Adrenal gland (tissue), 12 donors: ENCODE results near the gene HID1. TPM values are rescaled to one million over a fixed set of nuclear protein-coding genes. Genes with fewer than 3 reads are reported as not detected.
"Not testable (repeated sequence)": the region's sequence is repeated elsewhere in the genome, so short reads cannot be mapped to it uniquely, and the experiment has no call there.

Experiments used
- DNase-seq, 7 donors: peaks; one replicate each; pipeline ENCODE4 v3.0.0-alpha.2; 2019 to 2020
- H3K27ac ChIP-seq, 5 donors: fragments of 200-600 bp; sonication (generic) in 4 of 5; 1 replicate in 3 of 5; 2 replicates in 2 of 5; pipeline versions ENCODE4 v1.5.1 to v1.8.0; 2016 to 2020; ENCODE audit warnings: mild to moderate bottlenecking in 1 of 5
- H3K27me3 ChIP-seq: fragments of 200-600 bp; 2 replicates; pipeline ENCODE4 v1.8.0; 2021
- H3K36me3 ChIP-seq, 2 donors: fragments of 200-600 bp; replicated peaks in 1 of 2; 1 replicate in 1 of 2; 2 replicates in 1 of 2; pipeline versions ENCODE4 v1.5.1 to v1.8.0; 2018 to 2022
- H3K4me1 ChIP-seq, 2 donors: fragments of 200-600 bp; replicated peaks in 1 of 2; 1 replicate in 1 of 2; 2 replicates in 1 of 2; pipeline versions ENCODE4 v1.5.1 to v1.8.0; 2018 to 2021
- H3K4me3 ChIP-seq, 4 donors: fragments of 200-600 bp; sonication (generic) in 3 of 4; one replicate each; pipeline ENCODE4 v1.5.1; 2016 to 2018
- H3K9me3 ChIP-seq, 3 donors: fragments of 200-600 bp; sonication (generic) in 1 of 3; replicated peaks in 1 of 3; 1 replicate in 2 of 3; 2 replicates in 1 of 3; pipeline versions ENCODE4 v1.5.1 to v1.8.0; 2016 to 2021
- POLR2A ChIP-seq, 2 donors: fragments of 450-650 bp; IDR thresholded peaks; one replicate each; pipeline ENCODE4 v1.6.1; 2017; ENCODE audit warnings: antibody characterized with exemption in 2 of 2, mild to moderate bottlenecking in 2 of 2, moderate library complexity in 1 of 2
- WGBS, 4 donors: extraction: QIAGEN DNeasy Blood & Tissue Kit in 2 of 4; methylation state at CpG; one replicate each; pipeline versions ENCODE4 v1.1.5 to v1.1.7; 2013 to 2017; 5-methylcytosine and 5-hydroxymethylcytosine counted together
- intact Hi-C, 2 donors: fragments of 100-400 bp; cut with DNase I; formaldehyde crosslinking; loops; one replicate each; pipeline versions ENCODE4 v1.14.1 to v1.15.0; 2022 to 2023
- polyA plus RNA-seq, 3 donors: library from polyadenylated mRNA; stranded (reverse); fragments of 200-250 nt in 2 of 3; fragments of 350-450 nt in 1 of 3; fragmentation: Illumina TruSeq in 1 of 3; extraction: RNeasy Lipid Tissue Mini Kit (QIAGEN cat#74804) in 1 of 3; gene quantifications; one replicate each; pipeline ENCODE4 v1.2.3, GENCODE V29; 2013 to 2014
- total RNA-seq, 9 donors: library from RNA; depleted of rRNA in 4 of 9; stranded (reverse); fragments of >200 nt in 4 of 9; fragments of 120-200 nt in 1 of 9; fragmentation: NEBNext Ultra II Directional in 1 of 9; extraction: Animal tissue kit (Norgen Biotek cat#: 25700) in 1 of 9; gene quantifications; one replicate each; pipeline versions ENCODE4 v1.1.0 to v1.2.4, GENCODE V29; 2013 to 2023
- TF ChIP-seq, protein P1 (sequence below), 6 experiments: fragments of 450-650 bp in 4 of 6; fragments of 200-600 bp in 2 of 6; sonication (generic) in 1 of 6; IDR thresholded peaks; 1 replicate in 5 of 6; 2 replicates in 1 of 6; pipeline versions ENCODE4 v1.5.1 to v1.8.0; 2016 to 2021; ENCODE audit warnings: antibody characterized with exemption in 6 of 6, mild to moderate bottlenecking in 2 of 6, moderate library complexity in 1 of 6
- donor health status: healthy with polysubstance abuse.
- donor health status: Bipolar disorder and iron deficiency.
- donor health status: DM: yes; HTN: yes; CAD: no.
- donor health status: DM: no; HTN: no; CAD: no.
- donor health status: DM: no; HTN: no; CAD: no.
- donor health status: DM: yes; HTN: yes; CAD: no.

Gene HID1
- total and polyA plus RNA-seq, 12 donors, result 2.8 to 42.6 (median 8.3) TPM

DNA sequence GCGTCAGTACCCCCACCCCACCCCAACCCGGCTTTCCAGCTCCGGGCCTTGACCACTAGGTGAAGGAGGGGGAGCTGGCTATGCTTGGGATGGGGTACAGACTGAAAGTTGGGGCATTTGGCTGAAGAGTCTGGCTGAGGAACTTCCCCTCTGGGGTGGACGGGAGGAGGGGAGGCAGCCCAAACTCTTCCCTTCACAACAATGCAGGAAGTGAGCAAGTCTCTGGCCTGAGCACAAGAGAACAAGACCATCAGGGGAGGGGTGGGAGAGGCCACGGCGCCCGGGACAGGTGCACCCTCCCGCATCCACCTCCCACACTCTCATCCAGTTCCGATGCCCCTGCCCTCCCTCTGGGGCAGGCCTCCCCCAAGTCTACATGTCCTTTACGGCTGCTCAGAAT lies 55.1 kb downstream of the HID1 start:
- peak in 1 of 7 donors; percentile 30 for DNase-seq
- Histone ChIP-seq H3K9me3 (no peaks in the 10 kb centered on the region), H3K27me3 (no peaks in the 10 kb centered on the region), H3K36me3 (no peaks in the 10 kb centered on the region), H3K27ac (no peak overlapping the region), H3K4me3 (no peak overlapping the region), H3K4me1 (no peaks in the 10 kb centered on the region)
- intact Hi-C loops, result no loop called here
- 63 to 79% (median 73%) methylated on average over 6 to 10 of the region's 10 CpGs for WGBS, 4 donors
- TF ChIP-seq, protein P1, sequence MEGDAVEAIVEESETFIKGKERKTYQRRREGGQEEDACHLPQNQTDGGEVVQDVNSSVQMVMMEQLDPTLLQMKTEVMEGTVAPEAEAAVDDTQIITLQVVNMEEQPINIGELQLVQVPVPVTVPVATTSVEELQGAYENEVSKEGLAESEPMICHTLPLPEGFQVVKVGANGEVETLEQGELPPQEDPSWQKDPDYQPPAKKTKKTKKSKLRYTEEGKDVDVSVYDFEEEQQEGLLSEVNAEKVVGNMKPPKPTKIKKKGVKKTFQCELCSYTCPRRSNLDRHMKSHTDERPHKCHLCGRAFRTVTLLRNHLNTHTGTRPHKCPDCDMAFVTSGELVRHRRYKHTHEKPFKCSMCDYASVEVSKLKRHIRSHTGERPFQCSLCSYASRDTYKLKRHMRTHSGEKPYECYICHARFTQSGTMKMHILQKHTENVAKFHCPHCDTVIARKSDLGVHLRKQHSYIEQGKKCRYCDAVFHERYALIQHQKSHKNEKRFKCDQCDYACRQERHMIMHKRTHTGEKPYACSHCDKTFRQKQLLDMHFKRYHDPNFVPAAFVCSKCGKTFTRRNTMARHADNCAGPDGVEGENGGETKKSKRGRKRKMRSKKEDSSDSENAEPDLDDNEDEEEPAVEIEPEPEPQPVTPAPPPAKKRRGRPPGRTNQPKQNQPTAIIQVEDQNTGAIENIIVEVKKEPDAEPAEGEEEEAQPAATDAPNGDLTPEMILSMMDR (IDR thresholded peaks at IDR 0.05), result no peak
- no peak for TF ChIP-seq POLR2A (IDR thresholded peaks at IDR 0.05)

GRCh38 chr17:74916851-74917199 lies 55.7 kb downstream of the HID1 start:
- WGBS, 4 donors, result 90 to 94% (median 91%) methylated on average over 9 to 11 of the region's 11 CpGs
- intact Hi-C loops, result no loop called here

GRCh38 chr17:74916136-74916850 lies 56.3 kb downstream of the HID1 start:
- Histone ChIP-seq H3K4me1 (no peaks in the 10 kb centered on the region), H3K9me3 (no peaks in the 10 kb centered on the region), H3K4me3 (no peak overlapping the region), H3K27me3 (no peaks in the 10 kb centered on the region), H3K27ac (no peak overlapping the region), H3K36me3 (no peaks in the 10 kb centered on the region)
- TF ChIP-seq, protein P1 (IDR thresholded peaks at IDR 0.05), result no peak
- TF ChIP-seq POLR2A (IDR thresholded peaks at IDR 0.05), result no peak
- WGBS, 4 donors, result 85 to 92% (median 89%) methylated on average over 11 to 13 of the region's 13 CpGs
- no peak for DNase-seq
- intact Hi-C loops, result no loop called here

More at GRCh38 chr17:74916851-74917199, 55.7 kb downstream of the HID1 start:
- Histone ChIP-seq H3K9me3 (no peaks in the 10 kb centered on the region), H3K27ac (no peak overlapping the region), H3K36me3 (no peaks in the 10 kb centered on the region), H3K4me3 (no peak overlapping the region), H3K4me1 (no peaks in the 10 kb centered on the region), H3K27me3 (no peaks in the 10 kb centered on the region)
- TF ChIP-seq POLR2A (IDR thresholded peaks at IDR 0.05), result no peak
- TF ChIP-seq, protein P1 (IDR thresholded peaks at IDR 0.05), result no peak
- DNase-seq, result no peak

DNA sequence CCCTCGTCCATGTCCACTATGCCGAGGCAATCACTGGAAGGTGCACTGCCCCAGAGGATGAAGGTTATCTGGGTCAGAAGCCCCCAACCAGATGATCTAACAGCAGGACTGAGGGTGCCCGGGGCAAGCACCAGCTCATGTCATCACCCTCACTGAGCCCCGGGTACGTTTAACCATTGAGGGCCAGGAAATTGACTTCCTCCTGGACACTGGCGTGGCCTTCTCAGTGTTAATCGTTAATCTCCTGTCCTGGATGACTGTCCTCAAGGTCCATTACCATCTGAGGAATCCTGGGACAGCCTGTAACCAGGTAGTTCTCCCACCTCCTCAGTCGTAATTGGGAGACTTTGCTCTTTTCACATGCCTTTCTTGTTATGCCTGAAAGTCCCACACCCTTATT lies 61.1 kb downstream of the HID1 start:
- intact Hi-C loops, H3K4me3 ChIP-seq, H3K27me3 ChIP-seq, H3K9me3 ChIP-seq, H3K4me1 ChIP-seq, DNase-seq, H3K36me3 ChIP-seq, H3K27ac ChIP-seq: not testable (repeated sequence)
- 59 to 84% (median 65%) methylated on average over 5 to 8 of the region's 8 CpGs for WGBS, 4 donors

DNA sequence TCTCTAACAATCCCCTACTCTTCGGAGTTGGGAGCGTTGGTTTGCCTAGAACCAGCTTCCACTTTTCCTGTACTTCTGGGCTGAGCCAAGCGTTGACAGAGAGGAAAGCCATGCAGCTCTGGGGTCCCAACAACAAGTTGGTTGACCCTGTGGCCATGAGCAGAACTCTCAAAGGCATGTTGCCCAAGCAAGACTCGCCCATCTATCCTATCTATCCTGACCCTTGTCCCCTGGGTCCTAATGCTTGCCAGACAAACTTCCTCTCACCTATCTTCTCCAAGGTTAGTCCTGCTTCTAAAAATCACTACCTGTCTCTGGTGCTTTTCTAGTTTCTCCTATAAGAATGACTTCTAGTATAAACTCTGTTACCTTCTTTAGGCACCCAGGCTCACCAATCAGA lies 63.5 kb downstream of the HID1 start:
- H3K27ac ChIP-seq, intact Hi-C loops, H3K4me3 ChIP-seq, DNase-seq, H3K4me1 ChIP-seq, H3K9me3 ChIP-seq, H3K36me3 ChIP-seq, H3K27me3 ChIP-seq: not testable (repeated sequence)
- 64 to 74% (median 71%) methylated on average over 2 to 4 of the region's 4 CpGs for WGBS, 4 donors
